CD4-positive, CD25-positive, alpha-beta regulatory T cell (primary cell): ENCODE data around the gene C1orf198. TPM values are rescaled to one million over a fixed set of nuclear protein-coding genes. Genes with fewer than 3 reads are reported as not detected.
A peak's percentile ranks its signal among the peaks of the same experiment; 100 is the strongest.

ENCODE experiments used
- ATAC-seq, 2 donors: fragments of 150-1000 bp; cut with Tn5 transposase; one replicate each; pipeline ENCODE4 v1.10.0; 2021; ENCODE audit warnings: low read depth in 2 of 2, moderate number of reproducible peaks in 2 of 2, moderate library complexity in 1 of 2
- DNase-seq, 3 donors: peaks; one replicate each; pipeline versions ENCODE4 v3.0.0 to v3.0.0-alpha.2; 2012 to 2022; ENCODE audit warnings: mixed read lengths in 1 of 3
- H3K27ac ChIP-seq: one replicate; pipeline ENCODE4 v1.7.0; 2013; ENCODE audit warnings: mild to moderate bottlenecking, low read length; ENCODE audit not compliant: insufficient read depth, poor library complexity, severe bottlenecking
- H3K27me3 ChIP-seq: one replicate; pipeline ENCODE4 v1.7.0; 2013; ENCODE audit warnings: low read length; ENCODE audit not compliant: control insufficient read depth, insufficient read depth
- H3K36me3 ChIP-seq: one replicate; pipeline ENCODE4 v1.7.0; 2013; ENCODE audit warnings: mild to moderate bottlenecking, low read length, moderate library complexity; ENCODE audit not compliant: control insufficient read depth, insufficient read depth
- H3K4me1 ChIP-seq: 2 replicates; pipeline ENCODE4 v1.7.0; 2013; ENCODE audit warnings: mild to moderate bottlenecking, low read length; ENCODE audit not compliant: insufficient read depth, control insufficient read depth, poor library complexity, severe bottlenecking
- H3K4me3 ChIP-seq: one replicate; pipeline ENCODE4 v1.7.0; 2013; ENCODE audit warnings: low read depth, mild to moderate bottlenecking, low read length, moderate library complexity
- H3K9me3 ChIP-seq, 2 experiments: 1 replicate in 1 of 2; 2 replicates in 1 of 2; pipeline ENCODE4 v1.7.0; 2013; ENCODE audit warnings: low read length in 2 of 2, mild to moderate bottlenecking in 1 of 2, moderate library complexity in 1 of 2; ENCODE audit not compliant: control insufficient read depth in 2 of 2
- H3K27ac Mint-ChIP-seq, 3 donors: one replicate each; pipeline ENCODE4 v1.8.0; 2020 to 2022; ENCODE audit warnings: mild to moderate bottlenecking in 3 of 3, mixed read lengths in 3 of 3, moderate library complexity in 2 of 3
- H3K27me3 Mint-ChIP-seq: one replicate; pipeline ENCODE4 v1.8.0; 2022; ENCODE audit warnings: mild to moderate bottlenecking, mixed read lengths
- H3K36me3 Mint-ChIP-seq: one replicate; pipeline ENCODE4 v1.8.0; 2020; ENCODE audit warnings: mixed read lengths
- H3K4me1 Mint-ChIP-seq, 4 donors: one replicate each; pipeline ENCODE4 v1.8.0; 2020 to 2022; ENCODE audit warnings: mixed read lengths in 4 of 4, mild to moderate bottlenecking in 1 of 4
- H3K4me3 Mint-ChIP-seq, 4 donors: one replicate each; pipeline ENCODE4 v1.8.0; 2020 to 2022; ENCODE audit warnings: mild to moderate bottlenecking in 4 of 4, mixed read lengths in 4 of 4, moderate library complexity in 3 of 4
- H3K9me3 Mint-ChIP-seq, 7 donors: one replicate each; pipeline ENCODE4 v1.8.0; 2020 to 2022; ENCODE audit warnings: mixed read lengths in 7 of 7, mild to moderate bottlenecking in 3 of 7, moderate library complexity in 2 of 7
- polyA plus RNA-seq, 4 donors: library from polyadenylated mRNA; unstranded; fragments of 300-500 nt; fragmentation: Illumina TruSeq; gene quantifications; one replicate each; pipeline ENCODE4 v1.2.3, GENCODE V29; 2021
- total RNA-seq: library from RNA; stranded (reverse); gene quantifications from one replicate; pipeline ENCODE4 v1.2.3, GENCODE V29; 2022

The C1orf198 gene
- total and polyA plus RNA-seq, 5 donors from 2014 or later = 3.1 to 5.3 (median 4.1) TPM

DNA sequence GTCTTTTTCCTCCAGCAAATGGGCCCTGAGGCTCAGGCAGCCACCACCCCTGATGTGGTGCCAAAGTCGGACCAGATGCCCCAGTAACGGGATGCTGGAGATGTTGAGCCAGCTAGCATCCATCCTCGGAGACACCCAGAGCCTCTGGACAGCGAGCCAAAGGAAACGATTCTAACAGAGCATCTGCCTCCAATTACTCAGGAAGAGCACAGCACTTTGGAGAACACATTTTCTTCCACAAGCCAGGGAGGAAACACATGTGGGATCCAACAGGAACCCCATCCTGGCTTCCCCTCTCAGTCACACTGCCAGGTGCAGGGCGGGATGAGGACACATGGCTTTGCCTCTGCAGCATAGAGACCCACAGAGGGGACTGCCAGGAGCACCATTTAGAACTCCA is 44.9 kb downstream of the C1orf198 start:
- no peaks in the 10 kb centered on the region for H3K9me3 ChIP-seq
- Mint-ChIP-seq H3K27me3 (no peaks in the 10 kb centered on the region), H3K27ac (no peak overlapping the region), H3K9me3 (no peaks in the 10 kb centered on the region), H3K36me3 (no peaks in the 10 kb centered on the region), H3K4me1 (no peaks in the 10 kb centered on the region), H3K4me3 (no peak overlapping the region)
- no peak overlapping the region for H3K27ac ChIP-seq
- DNase-seq (no peak), ATAC-seq (no peak)
- H3K4me3 ChIP-seq = no peak overlapping the region
- no peaks in the 10 kb centered on the region for H3K27me3 ChIP-seq
- no peaks in the 10 kb centered on the region for H3K36me3 ChIP-seq
- no peaks in the 10 kb centered on the region for H3K4me1 ChIP-seq

GRCh38 chr1:230822092-230822581 is 46.2 kb downstream of the C1orf198 start:
- no peak overlapping the region for H3K4me3 ChIP-seq
- Mint-ChIP-seq H3K4me3 (no peak overlapping the region), H3K27ac (no peak overlapping the region), H3K4me1 (no peaks in the 10 kb centered on the region), H3K9me3 (peaks cover 0 to 2% (median 0%) of the 10 kb centered on the region in 7 donors), H3K27me3 (no peaks in the 10 kb centered on the region), H3K36me3 (no peaks in the 10 kb centered on the region)
- ATAC-seq = no peak
- no peaks in the 10 kb centered on the region for H3K9me3 ChIP-seq
- DNase-seq = no peak
- H3K36me3 ChIP-seq = no peaks in the 10 kb centered on the region
- no peak overlapping the region for H3K27ac ChIP-seq
- H3K4me1 ChIP-seq = no peaks in the 10 kb centered on the region
- H3K27me3 ChIP-seq = no peaks in the 10 kb centered on the region

DNA sequence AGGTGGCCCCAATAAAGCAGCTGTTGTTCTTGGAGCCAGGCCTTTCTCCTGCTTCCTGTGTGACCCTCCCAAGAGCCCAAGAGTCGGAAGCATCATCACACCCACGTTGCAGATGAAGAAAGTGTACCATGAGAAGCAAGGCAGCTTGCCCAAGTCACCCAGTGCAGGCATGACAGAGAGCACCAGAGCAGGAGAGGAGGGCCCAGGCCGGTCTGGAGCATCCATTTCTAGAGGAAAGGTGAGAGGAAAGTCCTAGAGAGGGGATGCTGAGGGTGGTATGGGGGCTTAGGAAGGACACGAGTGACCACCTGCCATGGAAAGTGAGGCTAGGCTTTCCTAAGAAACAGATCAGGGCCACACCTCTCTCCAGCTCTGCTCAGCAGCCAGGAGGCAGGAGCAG is 47.0 kb downstream of the C1orf198 start:
- Mint-ChIP-seq H3K4me1 (no peaks in the 10 kb centered on the region), H3K27ac (peak overlapping the region in 1 of 3 donors; percentile 53), H3K9me3 (peaks cover 0 to 2% (median 0%) of the 10 kb centered on the region in 7 donors), H3K4me3 (no peak overlapping the region), H3K27me3 (no peaks in the 10 kb centered on the region), H3K36me3 (no peaks in the 10 kb centered on the region)
- DNase-seq (no peak), ATAC-seq (no peak)
- Histone ChIP-seq H3K27me3 (no peaks in the 10 kb centered on the region), H3K4me3 (no peak overlapping the region), H3K36me3 (no peaks in the 10 kb centered on the region), H3K4me1 (no peaks in the 10 kb centered on the region), H3K9me3 (no peaks in the 10 kb centered on the region), H3K27ac (no peak overlapping the region)

DNA sequence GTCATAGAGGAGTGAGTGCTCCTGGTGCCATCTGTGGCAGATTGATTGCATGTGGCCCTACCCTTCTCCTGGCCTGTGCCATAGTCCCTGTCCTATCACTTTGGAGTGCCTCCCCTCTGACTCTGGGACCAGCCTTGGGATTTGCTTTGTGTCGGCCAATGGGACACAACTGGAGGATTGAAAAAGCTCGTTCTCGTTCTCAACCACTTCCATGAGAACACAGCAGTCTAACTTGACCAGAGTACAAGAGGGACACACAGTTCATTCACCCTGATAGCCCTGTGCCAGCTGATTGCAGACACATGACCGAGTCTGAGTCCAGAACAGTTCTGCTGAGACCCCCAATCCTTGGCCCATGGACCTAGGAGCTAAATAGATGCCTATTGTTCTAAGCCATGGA is 47.8 kb downstream of the C1orf198 start:
- Mint-ChIP-seq H3K27me3 (no peaks in the 10 kb centered on the region), H3K4me3 (no peak overlapping the region), H3K9me3 (peaks cover 0 to 2% (median 0%) of the 10 kb centered on the region in 7 donors), H3K36me3 (no peaks in the 10 kb centered on the region), H3K27ac (no peak overlapping the region), H3K4me1 (no peaks in the 10 kb centered on the region)
- DNase-seq (no peak), ATAC-seq (no peak)
- H3K27me3 ChIP-seq = peaks cover 4% of the 10 kb centered on the region
- no peak overlapping the region for H3K4me3 ChIP-seq
- H3K36me3 ChIP-seq = no peaks in the 10 kb centered on the region
- no peaks in the 10 kb centered on the region for H3K9me3 ChIP-seq
- no peak overlapping the region for H3K27ac ChIP-seq
- H3K4me1 ChIP-seq = no peaks in the 10 kb centered on the region

- Mint-ChIP-seq H3K4me3 (no peak overlapping the region), H3K36me3 (no peaks in the 10 kb centered on the region), H3K27me3 (no peaks in the 10 kb centered on the region), H3K27ac (no peak overlapping the region), H3K9me3 (peaks cover 0 to 2% (median 0%) of the 10 kb centered on the region in 7 donors), H3K4me1 (no peaks in the 10 kb centered on the region)
- H3K27me3 ChIP-seq = peaks cover 4% of the 10 kb centered on the region
- no peaks in the 10 kb centered on the region for H3K9me3 ChIP-seq
- ATAC-seq = no peak
- H3K4me1 ChIP-seq = no peaks in the 10 kb centered on the region
- no peak overlapping the region for H3K4me3 ChIP-seq
- no peaks in the 10 kb centered on the region for H3K36me3 ChIP-seq
- no peak overlapping the region for H3K27ac ChIP-seq
- DNase-seq = no peak
These were observed 48.3 kb downstream of the C1orf198 start for GRCh38 chr1:230819976-230820375.

DNA sequence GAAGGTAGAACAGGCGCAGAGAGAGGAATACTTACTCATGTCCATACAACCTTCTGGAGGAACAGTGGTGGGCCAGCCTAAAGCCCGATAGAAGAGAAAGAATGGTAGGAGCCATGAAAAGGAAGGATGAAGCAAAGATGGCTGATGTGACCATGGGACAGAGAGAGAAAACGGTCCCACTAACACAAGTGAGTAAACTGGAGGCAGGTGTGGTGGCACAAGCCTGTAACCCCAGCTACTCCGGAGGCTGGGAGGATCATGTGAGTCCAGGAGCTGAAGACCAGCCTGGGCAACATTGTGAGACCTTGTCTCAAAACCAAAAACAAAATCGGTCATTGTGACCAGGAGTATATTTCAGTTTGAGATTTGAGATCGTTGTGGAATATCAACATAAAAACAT is 49.4 kb downstream of the C1orf198 start:
- no peak for ATAC-seq
- Mint-ChIP-seq H3K36me3 (no peaks in the 10 kb centered on the region), H3K9me3 (peaks cover 0 to 4% (median 1%) of the 10 kb centered on the region in 7 donors), H3K27me3 (peaks cover under 1% of the 10 kb centered on the region), H3K4me3 (no peak overlapping the region), H3K4me1 (no peaks in the 10 kb centered on the region), H3K27ac (no peak overlapping the region)
- Histone ChIP-seq H3K27me3 (peaks cover 7% of the 10 kb centered on the region), H3K4me3 (no peak overlapping the region), H3K9me3 (peaks cover 0 to under 1% of the 10 kb centered on the region in 2 experiments), H3K36me3 (no peaks in the 10 kb centered on the region), H3K4me1 (no peaks in the 10 kb centered on the region), H3K27ac (no peak overlapping the region)
- no peak for DNase-seq

DNA sequence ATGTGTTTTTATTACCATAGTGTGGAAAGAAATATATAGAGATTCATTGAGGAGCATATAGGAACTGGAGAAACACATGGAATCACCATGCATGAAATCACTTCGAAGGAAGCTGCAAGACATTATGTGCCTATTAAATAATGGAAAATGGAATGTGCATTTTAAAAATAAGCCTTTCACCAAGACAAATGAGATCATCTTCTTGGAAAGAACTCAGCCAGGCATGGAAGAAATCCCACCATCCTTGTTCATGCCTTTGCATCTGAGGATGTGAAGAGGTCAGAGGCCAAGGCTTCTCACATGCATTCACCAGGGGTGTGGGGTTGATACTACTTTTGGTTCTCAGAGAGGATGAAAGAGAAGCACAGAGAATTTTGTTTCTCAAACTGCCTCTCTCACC is 50.0 kb downstream of the C1orf198 start:
- peaks cover 7% of the 10 kb centered on the region for H3K27me3 ChIP-seq
- no peaks in the 10 kb centered on the region for H3K36me3 ChIP-seq
- H3K4me1 ChIP-seq = no peaks in the 10 kb centered on the region
- DNase-seq (no peak), ATAC-seq (no peak)
- peaks cover 0 to 2% of the 10 kb centered on the region in 2 experiments for H3K9me3 ChIP-seq
- H3K4me3 ChIP-seq = no peak overlapping the region
- no peak overlapping the region for H3K27ac Mint-ChIP-seq
- H3K27me3 Mint-ChIP-seq = peaks cover 6% of the 10 kb centered on the region
- H3K27ac ChIP-seq = no peak overlapping the region
- H3K4me1 Mint-ChIP-seq = no peaks in the 10 kb centered on the region
- peaks cover 0 to 7% (median 2%) of the 10 kb centered on the region in 7 donors for H3K9me3 Mint-ChIP-seq
- H3K36me3 Mint-ChIP-seq = no peaks in the 10 kb centered on the region
- H3K4me3 Mint-ChIP-seq = no peak overlapping the region

- ATAC-seq = no peak
- Histone ChIP-seq H3K27me3 (peaks cover 9% of the 10 kb centered on the region), H3K27ac (no peak overlapping the region), H3K36me3 (no peaks in the 10 kb centered on the region), H3K4me1 (no peaks in the 10 kb centered on the region), H3K4me3 (no peak overlapping the region), H3K9me3 (peaks cover 12 to 14% of the 10 kb centered on the region in 2 experiments)
- peaks cover 6% of the 10 kb centered on the region for H3K27me3 Mint-ChIP-seq
- no peaks in the 10 kb centered on the region for H3K36me3 Mint-ChIP-seq
- no peak overlapping the region for H3K27ac Mint-ChIP-seq
- DNase-seq = no peak
- H3K4me1 Mint-ChIP-seq = no peaks in the 10 kb centered on the region
- H3K9me3 Mint-ChIP-seq = peaks cover 0 to 25% (median 9%) of the 10 kb centered on the region in 7 donors
- H3K4me3 Mint-ChIP-seq = no peak overlapping the region
These were observed 52.3 kb downstream of the C1orf198 start for GRCh38 chr1:230816018-230816417.
